Measurements from ENCODE around the gene ATP6V0C.
"Not testable (repeated sequence)": the region's sequence is repeated elsewhere in the genome, so short reads cannot be mapped to it uniquely, and the experiment has no call there.

ATP6V0C gene

DNA sequence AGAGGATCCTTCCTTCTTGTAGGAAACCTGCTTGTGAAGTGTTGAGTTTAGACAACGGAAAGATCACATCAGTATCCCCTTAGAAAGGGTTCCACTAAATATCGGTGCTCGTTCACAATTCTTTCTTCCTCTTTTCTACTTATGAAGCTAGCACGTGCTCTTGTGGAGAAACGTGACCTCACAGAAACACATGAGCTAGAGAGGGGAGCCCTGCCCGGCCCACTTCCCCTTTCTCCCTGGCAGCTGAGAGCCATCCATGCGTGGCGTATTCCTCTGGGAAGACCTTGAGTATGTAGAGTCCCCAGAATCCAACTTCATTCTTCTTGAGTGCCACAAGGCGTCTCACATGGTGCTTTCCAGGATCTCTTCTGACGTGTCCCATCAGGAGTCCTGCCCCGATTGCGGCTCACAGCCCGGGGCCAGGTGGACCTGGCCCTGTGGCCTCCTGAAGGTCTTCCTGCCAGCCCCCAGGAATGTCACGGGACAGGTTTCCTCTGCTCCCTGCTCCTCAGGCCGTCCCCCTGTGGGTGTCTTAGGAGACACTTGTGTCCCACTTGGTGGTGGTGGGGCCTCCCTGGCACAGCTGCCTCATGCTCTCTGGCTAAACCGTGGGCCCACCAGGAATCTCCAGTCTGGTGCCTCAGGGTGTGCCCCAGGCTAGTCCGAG is 46.5 kb downstream of the ATP6V0C start:
- DNase-seq: not testable (repeated sequence)

DNA sequence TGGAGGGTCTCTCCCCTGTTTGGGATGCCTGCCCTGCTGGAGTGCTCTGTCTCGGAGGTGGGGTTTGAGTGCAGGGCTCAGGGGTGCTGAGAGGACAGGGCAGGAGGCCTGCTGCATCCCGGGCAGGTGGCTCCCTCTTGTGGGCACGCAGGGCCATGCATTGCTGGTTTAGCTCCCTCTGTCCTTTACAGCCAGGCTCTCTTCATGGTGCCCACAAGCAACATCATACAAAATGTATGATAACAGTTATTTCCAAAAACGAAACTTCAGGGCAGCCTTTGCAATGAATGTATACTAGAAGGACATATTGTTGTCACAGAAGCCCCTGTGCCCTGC is 47.0 kb downstream of the ATP6V0C start:
- peak; percentile 56 for DNase-seq

DNA sequence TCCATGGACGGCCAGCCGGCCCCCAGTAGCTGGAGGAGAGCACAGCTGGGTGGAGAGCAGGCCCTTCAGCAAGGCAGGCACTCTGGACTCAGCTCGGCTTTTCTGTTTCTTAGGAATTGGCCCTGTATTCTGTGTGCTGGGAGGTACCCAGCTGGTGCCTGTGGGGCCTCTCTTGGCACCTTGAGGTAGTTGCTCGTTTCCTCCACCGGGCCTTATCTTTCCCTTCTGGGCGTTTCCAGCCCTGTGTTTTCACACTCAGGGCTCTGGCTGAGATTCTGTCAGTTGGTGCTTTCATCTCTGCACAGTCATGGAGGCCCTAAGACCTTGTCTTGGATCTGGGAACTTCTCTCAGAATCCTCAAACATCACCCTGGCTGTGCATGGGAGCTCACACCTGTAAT is 53.8 kb downstream of the ATP6V0C start:
- not testable (repeated sequence) for DNase-seq

DNA sequence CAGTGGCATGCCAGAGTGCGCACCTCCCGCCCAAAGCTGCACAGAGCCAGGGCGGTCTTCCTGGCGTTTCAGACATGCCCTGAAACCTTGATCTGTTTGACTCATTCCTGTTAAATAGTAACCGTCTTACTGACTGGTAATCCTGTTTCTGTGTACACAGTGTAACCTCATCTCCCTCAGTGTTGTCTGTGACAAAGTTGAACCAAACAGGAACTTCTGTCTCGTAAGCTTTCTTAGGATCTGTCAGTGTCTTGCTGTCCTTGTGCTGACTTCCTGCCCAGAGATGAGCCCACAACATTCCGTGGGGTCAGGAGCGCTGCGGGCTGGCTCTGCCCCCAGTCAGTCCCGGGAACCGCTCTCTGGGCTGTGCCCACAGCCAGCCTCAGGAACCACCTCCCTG is 54.8 kb downstream of the ATP6V0C start:
- DNase-seq: not testable (repeated sequence)
